Fibroblast of mammary gland (primary cell): ENCODE data around the gene CNTRL.
"Not testable (repeated sequence)": the region's sequence is repeated elsewhere in the genome, so short reads cannot be mapped to it uniquely, and the experiment has no call there.

Experiments used
- DNase-seq: peaks from one replicate; pipeline ENCODE4 v3.0.0-alpha.2; 2010; ENCODE audit warnings: low read depth
- H3K4me3 ChIP-seq: 2 replicates; pipeline ENCODE4 v1.5.1; 2011; ENCODE audit warnings: low read depth, mild to moderate bottlenecking, low read length, moderate library complexity; ENCODE audit not compliant: control insufficient read depth
- CTCF ChIP-seq: conservative IDR thresholded peaks from 2 replicates; pipeline ENCODE4 v1.5.1; 2011; ENCODE audit warnings: low read depth, low read length, inconsistent platforms; ENCODE audit not compliant: control insufficient read depth, insufficient read depth

Gene CNTRL

GRCh38 chr9:121115466-121115865, 40.7 kb downstream of the CNTRL start:
- no peak overlapping the region for H3K4me3 ChIP-seq
- DNase-seq, result no peak
- TF ChIP-seq CTCF, result no peak

DNA sequence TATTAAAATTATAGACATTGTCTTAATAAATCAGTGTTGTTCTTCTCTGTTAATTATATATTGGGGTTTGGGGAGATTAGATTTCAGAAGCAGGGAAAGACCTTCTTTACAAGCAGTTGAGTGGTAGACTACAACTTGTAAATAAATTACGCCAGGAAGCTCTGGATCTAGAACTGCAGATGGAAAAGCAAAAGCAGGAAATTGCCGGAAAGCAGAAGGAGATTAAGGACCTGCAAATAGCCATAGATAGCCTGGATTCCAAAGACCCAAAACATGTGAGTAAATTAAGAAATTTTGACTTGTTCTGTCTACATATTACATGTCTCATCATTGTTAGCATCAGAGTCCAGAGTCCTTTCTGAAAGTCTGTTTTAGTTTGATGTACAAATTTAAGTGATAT, 43.5 kb downstream of the CNTRL start:
- no peak for DNase-seq
- H3K4me3 ChIP-seq, result no peak overlapping the region
- no peak for TF ChIP-seq CTCF

DNA sequence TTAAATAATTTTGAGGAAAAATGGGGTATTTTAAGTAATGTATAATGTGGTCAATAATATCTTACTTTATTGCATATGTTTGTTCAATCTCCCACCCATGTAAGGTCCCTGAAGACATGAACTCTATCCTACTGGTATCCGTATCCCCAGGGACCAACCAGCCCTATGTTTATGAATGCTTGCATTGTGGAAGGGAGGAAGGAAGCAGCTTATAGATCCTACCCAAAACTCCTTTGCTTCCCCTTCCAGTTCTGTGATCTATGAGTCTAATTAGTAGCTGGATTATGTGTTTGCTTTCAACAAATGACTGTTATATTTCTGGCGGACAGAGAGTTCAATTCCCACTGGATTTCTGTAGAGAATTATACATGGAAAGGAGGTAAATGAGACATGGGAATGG, 45.6 kb downstream of the CNTRL start:
- DNase-seq, result no peak
- H3K4me3 ChIP-seq, result no peak overlapping the region
- no peak for TF ChIP-seq CTCF

GRCh38 chr9:121121582-121122087, 46.9 kb downstream of the CNTRL start:
- peak; percentile 94 for DNase-seq
- H3K4me3 ChIP-seq, result peak overlapping the region; percentile 68
- TF ChIP-seq CTCF, result peak; percentile 31

DNA sequence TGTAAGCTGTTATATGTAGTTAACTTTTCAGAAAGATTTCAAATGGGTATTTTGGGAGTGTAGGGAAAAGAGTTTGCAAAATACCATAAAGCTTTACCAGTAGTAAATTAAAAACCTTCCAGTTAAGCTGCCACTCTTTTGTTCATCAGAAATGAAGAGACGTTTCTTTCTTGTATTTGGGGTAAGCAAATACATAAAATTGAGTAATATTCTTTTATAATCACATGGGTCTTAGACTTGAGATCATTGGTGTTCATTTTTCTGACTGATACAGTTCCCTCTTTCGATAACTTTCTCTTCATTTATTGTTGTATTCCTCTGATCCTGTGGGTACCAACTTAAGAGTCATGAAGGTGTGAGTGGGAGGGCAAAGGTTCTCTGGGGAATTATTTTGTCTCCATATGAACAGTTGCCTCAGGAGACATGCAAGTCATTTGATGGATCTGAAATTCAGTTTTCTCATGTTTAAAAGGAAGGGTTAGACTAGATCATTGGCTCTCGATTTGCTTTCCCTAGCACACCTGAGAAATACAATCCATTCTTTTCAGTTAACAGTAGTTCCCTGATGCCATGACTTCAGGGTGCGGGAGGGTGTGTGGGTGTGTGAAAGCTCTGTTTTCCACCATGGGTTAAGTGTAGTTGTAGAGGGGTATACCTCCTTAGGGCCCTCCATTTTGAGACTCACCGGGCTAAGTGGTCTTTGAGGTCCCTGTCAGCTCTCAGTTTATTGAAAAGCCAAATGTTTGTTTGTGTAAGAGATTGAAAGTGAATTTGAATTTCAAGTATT, 47.7 kb downstream of the CNTRL start:
- peak overlapping the region; percentile 68 for H3K4me3 ChIP-seq
- TF ChIP-seq CTCF, result no peak
- DNase-seq, result peak; percentile 34

DNA sequence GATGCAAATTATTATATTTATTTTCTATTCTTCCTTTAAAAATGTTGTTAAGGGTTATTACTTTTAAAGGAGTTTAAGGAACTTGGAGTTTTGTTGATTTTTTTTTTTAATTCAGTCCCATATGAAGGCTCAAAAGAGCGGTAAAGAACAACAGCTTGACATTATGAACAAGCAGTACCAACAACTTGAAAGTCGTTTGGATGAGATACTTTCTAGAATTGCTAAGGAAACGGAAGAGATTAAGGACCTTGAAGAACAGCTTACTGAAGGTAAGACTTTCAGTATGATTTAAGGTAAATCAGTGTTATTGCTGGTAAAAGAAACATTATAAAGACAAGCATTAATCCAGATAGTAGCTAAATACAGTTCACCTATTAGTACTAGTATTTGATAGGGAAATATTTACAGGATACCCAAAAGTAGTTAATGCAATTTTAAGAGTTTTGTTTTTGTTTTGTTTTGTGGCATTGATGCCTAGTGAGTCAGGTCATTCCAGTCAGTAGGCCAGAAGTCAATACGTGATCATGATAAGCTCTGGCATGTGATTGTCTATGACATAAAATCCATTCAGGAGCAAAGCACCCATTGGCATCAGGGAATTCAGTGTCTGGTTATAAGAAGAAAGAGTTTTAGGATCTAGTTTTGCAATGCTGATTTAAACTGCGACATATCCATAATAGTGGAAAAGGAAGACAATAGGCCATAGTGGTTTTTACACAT, 49.2 kb downstream of the CNTRL start:
- no peak for DNase-seq
- H3K4me3 ChIP-seq, result no peak overlapping the region
- no peak for TF ChIP-seq CTCF

DNA sequence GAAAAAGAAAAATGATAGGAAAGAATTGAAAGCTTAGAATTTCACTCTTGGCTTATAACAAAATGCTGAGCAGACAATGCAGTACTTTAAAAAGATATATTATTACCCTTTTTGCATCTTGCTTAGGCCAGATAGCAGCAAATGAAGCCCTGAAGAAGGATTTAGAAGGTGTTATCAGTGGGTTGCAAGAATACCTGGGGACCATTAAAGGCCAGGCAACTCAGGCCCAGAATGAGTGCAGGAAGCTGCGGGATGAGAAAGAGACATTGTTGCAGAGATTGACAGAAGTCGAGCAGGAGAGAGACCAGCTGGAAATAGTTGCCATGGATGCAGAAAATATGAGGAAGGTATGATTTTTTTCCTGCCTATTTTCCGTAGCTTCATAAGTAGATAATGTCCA, 50.8 kb downstream of the CNTRL start:
- TF ChIP-seq CTCF, result no peak
- H3K4me3 ChIP-seq, result no peak overlapping the region
- DNase-seq, result no peak

DNA sequence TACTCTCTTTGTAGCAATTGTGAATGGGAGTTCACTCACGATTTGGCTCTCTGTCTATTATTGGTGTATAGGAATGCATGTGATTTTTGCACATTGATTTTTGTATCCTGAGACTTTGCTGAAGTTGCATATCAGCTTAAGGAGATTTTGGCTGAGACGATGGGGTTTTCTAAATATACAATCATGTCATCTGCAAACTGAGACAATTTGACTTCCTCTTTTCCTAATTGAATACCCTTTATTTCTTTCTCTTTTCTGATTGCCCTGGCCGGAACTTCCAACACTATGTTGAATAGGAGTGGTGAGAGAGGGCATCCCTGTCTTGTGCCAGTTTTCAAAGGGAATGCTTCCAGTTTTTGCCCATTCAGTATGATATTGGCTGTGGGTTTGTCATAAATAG, 54.6 kb downstream of the CNTRL start:
- DNase-seq, H3K4me3 ChIP-seq: not testable (repeated sequence)
